ENCODE measurements around the gene STAG1.

GRCh38 chr3:136703429-136703828 lies 48.7 kb downstream of the STAG1 start:
- TF ChIP-seq CTCF (conservative IDR thresholded peaks at IDR 0.05 in 1 of 2, IDR thresholded peaks at IDR 0.05 in 1 of 2; ENCODE audit: extremely low read depth in 1 of 2, insufficient read depth in 1 of 2, low read depth in 1 of 2, low read length in 2 of 2) (no peak), EZH2 (IDR thresholded peaks at IDR 0.05; ENCODE audit: borderline replicate concordance, low read length) (no peak)

Measured in mammary epithelial cell (primary cell).